Peyer's patch (tissue), 4 donors: Measurements from ENCODE around the gene UQCRC1. TPM values are rescaled to one million over a fixed set of nuclear protein-coding genes. Genes with fewer than 3 reads are reported as not detected.

Experiments
- DNase-seq, 3 donors: peaks; one replicate each; pipeline ENCODE4 v3.0.0-alpha.2; 2017 to 2019
- H3K27ac ChIP-seq, 4 donors: fragments of 200-600 bp; sonication (generic); one replicate each; pipeline ENCODE4 v1.5.1; 2016 to 2019
- H3K27me3 ChIP-seq, 2 donors: fragments of 200-600 bp; sonication (generic); one replicate each; pipeline ENCODE4 v1.5.1; 2019
- H3K36me3 ChIP-seq, 3 donors: fragments of 200-600 bp; sonication (generic); one replicate each; pipeline ENCODE4 v1.5.1; 2016 to 2019
- H3K4me1 ChIP-seq, 4 donors: fragments of 200-600 bp; sonication (generic); one replicate each; pipeline ENCODE4 v1.5.1; 2016 to 2019
- H3K4me3 ChIP-seq, 4 donors: fragments of 200-600 bp; sonication (generic); 1 replicate in 3 of 4; 2 replicates in 1 of 4; pipeline ENCODE4 v1.5.1; 2016 to 2019; ENCODE audit warnings: mild to moderate bottlenecking in 1 of 4
- H3K9me3 ChIP-seq, 4 donors: fragments of 200-600 bp; sonication (generic); one replicate each; pipeline ENCODE4 v1.5.1; 2016 to 2019; ENCODE audit warnings: mild to moderate bottlenecking in 1 of 4
- CTCF ChIP-seq, 6 experiments: fragments of 450-650 bp in 4 of 6; fragments of 200-600 bp in 2 of 6; sonication (generic) in 1 of 6; IDR thresholded peaks; one replicate each; pipeline ENCODE4 v1.5.1; 2017 to 2019; ENCODE audit warnings: antibody characterized with exemption in 6 of 6, mild to moderate bottlenecking in 3 of 6, moderate library complexity in 1 of 6
- POLR2A ChIP-seq, 2 donors: fragments of 450-650 bp; IDR thresholded peaks; one replicate each; pipeline ENCODE4 v1.5.1; 2017; ENCODE audit warnings: antibody characterized with exemption in 2 of 2, mild to moderate bottlenecking in 2 of 2, moderate library complexity in 2 of 2
- total RNA-seq, 4 donors: library from RNA; depleted of rRNA; stranded (reverse); fragments of >200 nt; gene quantifications; one replicate each; pipeline ENCODE4 v1.1.0, GENCODE V29; 2016

Gene UQCRC1
- total RNA-seq, 4 donors from 2014 or later, result 313 to 857 (median 761) TPM

GRCh38 chr3:48573973-48574585 is 35.4 kb downstream of the UQCRC1 start:
- H3K4me1 ChIP-seq, result no peaks in the 10 kb centered on the region

GRCh38 chr3:48572517-48572916 is 36.9 kb downstream of the UQCRC1 start:
- Histone ChIP-seq H3K4me3 (no peak overlapping the region), H3K27ac (no peak overlapping the region), H3K4me1 (no peaks in the 10 kb centered on the region), H3K36me3 (no peaks in the 10 kb centered on the region), H3K9me3 (no peaks in the 10 kb centered on the region), H3K27me3 (no peaks in the 10 kb centered on the region)
- DNase-seq, result no peak
- TF ChIP-seq CTCF (IDR thresholded peaks at IDR 0.05), result no peak
- TF ChIP-seq POLR2A (IDR thresholded peaks at IDR 0.05), result no peak

More at GRCh38 chr3:48573973-48574585, 35.4 kb downstream of the UQCRC1 start:
- H3K27ac ChIP-seq, result no peak overlapping the region
- TF ChIP-seq POLR2A (IDR thresholded peaks at IDR 0.05), result no peak
- no peak for DNase-seq
- no peak overlapping the region for H3K4me3 ChIP-seq
- no peaks in the 10 kb centered on the region for H3K36me3 ChIP-seq
- no peaks in the 10 kb centered on the region for H3K9me3 ChIP-seq
- no peaks in the 10 kb centered on the region for H3K27me3 ChIP-seq

GRCh38 chr3:48571938-48572337 is 37.5 kb downstream of the UQCRC1 start:
- no peaks in the 10 kb centered on the region for H3K4me1 ChIP-seq
- no peak for TF ChIP-seq POLR2A (IDR thresholded peaks at IDR 0.05)
- TF ChIP-seq CTCF (IDR thresholded peaks at IDR 0.05), result no peak

GRCh38 chr3:48569808-48570450 is 39.5 kb downstream of the UQCRC1 start:
- Histone ChIP-seq H3K4me1 (no peaks in the 10 kb centered on the region), H3K4me3 (no peak overlapping the region), H3K27ac (no peak overlapping the region), H3K9me3 (no peaks in the 10 kb centered on the region), H3K36me3 (no peaks in the 10 kb centered on the region), H3K27me3 (no peaks in the 10 kb centered on the region)
- no peak for DNase-seq
- TF ChIP-seq POLR2A (IDR thresholded peaks at IDR 0.05) (no peak), CTCF (IDR thresholded peaks at IDR 0.05) (no peak)

More at GRCh38 chr3:48571938-48572337, 37.5 kb downstream of the UQCRC1 start:
- no peaks in the 10 kb centered on the region for H3K9me3 ChIP-seq
- no peak overlapping the region for H3K4me3 ChIP-seq
- no peak overlapping the region for H3K27ac ChIP-seq
- no peaks in the 10 kb centered on the region for H3K27me3 ChIP-seq
- H3K36me3 ChIP-seq, result no peaks in the 10 kb centered on the region
- DNase-seq, result no peak

GRCh38 chr3:48569400-48569799 is 40.0 kb downstream of the UQCRC1 start:
- Histone ChIP-seq H3K4me3 (no peak overlapping the region), H3K9me3 (no peaks in the 10 kb centered on the region), H3K4me1 (no peaks in the 10 kb centered on the region), H3K27me3 (no peaks in the 10 kb centered on the region), H3K27ac (no peak overlapping the region), H3K36me3 (no peaks in the 10 kb centered on the region)
- no peak for DNase-seq
- TF ChIP-seq CTCF (IDR thresholded peaks at IDR 0.05) (no peak), POLR2A (IDR thresholded peaks at IDR 0.05) (no peak)

GRCh38 chr3:48568476-48568875 is 41.0 kb downstream of the UQCRC1 start:
- Histone ChIP-seq H3K27me3 (no peaks in the 10 kb centered on the region), H3K27ac (no peak overlapping the region), H3K36me3 (no peaks in the 10 kb centered on the region), H3K9me3 (no peaks in the 10 kb centered on the region), H3K4me3 (no peak overlapping the region), H3K4me1 (no peaks in the 10 kb centered on the region)
- no peak for TF ChIP-seq POLR2A (IDR thresholded peaks at IDR 0.05)
- TF ChIP-seq CTCF (IDR thresholded peaks at IDR 0.05), result no peak
- no peak for DNase-seq
